Measurements from ENCODE around the gene RBM17.
"Not testable (repeated sequence)": the region's sequence is repeated elsewhere in the genome, so short reads cannot be mapped to it uniquely, and the experiment has no call there.

RBM17 gene

DNA sequence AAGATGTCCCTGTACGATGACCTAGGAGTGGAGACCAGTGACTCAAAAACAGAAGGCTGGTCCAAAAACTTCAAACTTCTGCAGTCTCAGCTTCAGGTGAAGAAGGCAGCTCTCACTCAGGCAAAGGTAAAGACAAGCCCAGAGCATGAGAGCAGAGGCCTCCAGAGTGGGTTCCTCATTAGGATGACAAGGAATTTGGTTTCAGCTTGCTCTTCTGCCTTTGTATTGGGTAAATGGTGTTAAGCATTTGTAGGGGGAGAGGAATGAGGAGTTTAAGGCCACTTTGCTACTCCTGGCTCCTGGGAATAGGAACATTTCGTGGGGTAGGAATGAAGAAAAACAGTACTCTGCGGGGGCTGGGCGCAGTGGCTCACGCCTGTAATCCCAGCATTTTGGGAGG is 8.2 kb downstream of the RBM17 start:
- Histone ChIP-seq H3K27me3 (ENCODE audit: control insufficient read depth, insufficient read depth, low read length, poor library complexity, severe bottlenecking) (no peaks in the 10 kb centered on the region), H3K4me3 (ENCODE audit: insufficient read depth, low read depth, low read length) (no peak overlapping the region), H3K9me3 (ENCODE audit: control insufficient read depth, low read length) (no peaks in the 10 kb centered on the region), H3K4me1 (ENCODE audit: control insufficient read depth, insufficient read depth, low read length) (no peaks in the 10 kb centered on the region), H3K36me3 (ENCODE audit: control insufficient read depth, insufficient read depth, low read length) (peaks cover 13% of the 10 kb centered on the region), H3K27ac (ENCODE audit: insufficient read depth, low read depth, low read length, poor library complexity, severe bottlenecking) (no peak overlapping the region)
- 86 to 89% methylated on average over 5 of the region's 5 CpGs for WGBS, 2 experiments

GRCh38 chr10:6098156-6098555 is 9.3 kb downstream of the RBM17 start:
- no peaks in the 10 kb centered on the region for H3K27me3 ChIP-seq (ENCODE audit: control insufficient read depth, insufficient read depth, low read length, poor library complexity, severe bottlenecking)
- H3K27ac ChIP-seq (ENCODE audit: insufficient read depth, low read depth, low read length, poor library complexity, severe bottlenecking): no peak overlapping the region
- no peaks in the 10 kb centered on the region for H3K4me1 ChIP-seq (ENCODE audit: control insufficient read depth, insufficient read depth, low read length)
- H3K9me3 ChIP-seq (ENCODE audit: control insufficient read depth, low read length): no peaks in the 10 kb centered on the region
- H3K36me3 ChIP-seq (ENCODE audit: control insufficient read depth, insufficient read depth, low read length): peaks cover 20% of the 10 kb centered on the region
- H3K4me3 ChIP-seq (ENCODE audit: insufficient read depth, low read depth, low read length): no peak overlapping the region
- 97 to 98% methylated on average over 6 to 7 of the region's 7 CpGs for WGBS, 2 experiments

- WGBS, 2 experiments: 70 to 84% methylated on average over 1 of the region's 1 CpG
- no peaks in the 10 kb centered on the region for H3K9me3 ChIP-seq (ENCODE audit: control insufficient read depth, low read length)
- no peak overlapping the region for H3K4me3 ChIP-seq (ENCODE audit: insufficient read depth, low read depth, low read length)
- H3K4me1 ChIP-seq (ENCODE audit: control insufficient read depth, insufficient read depth, low read length): no peaks in the 10 kb centered on the region
- H3K27ac ChIP-seq (ENCODE audit: insufficient read depth, low read depth, low read length, poor library complexity, severe bottlenecking): no peak overlapping the region
- H3K36me3 ChIP-seq (ENCODE audit: control insufficient read depth, insufficient read depth, low read length): peaks cover 20% of the 10 kb centered on the region
- H3K27me3 ChIP-seq (ENCODE audit: control insufficient read depth, insufficient read depth, low read length, poor library complexity, severe bottlenecking): no peaks in the 10 kb centered on the region
These were observed 11.5 kb downstream of the RBM17 start for GRCh38 chr10:6100370-6100769.

DNA sequence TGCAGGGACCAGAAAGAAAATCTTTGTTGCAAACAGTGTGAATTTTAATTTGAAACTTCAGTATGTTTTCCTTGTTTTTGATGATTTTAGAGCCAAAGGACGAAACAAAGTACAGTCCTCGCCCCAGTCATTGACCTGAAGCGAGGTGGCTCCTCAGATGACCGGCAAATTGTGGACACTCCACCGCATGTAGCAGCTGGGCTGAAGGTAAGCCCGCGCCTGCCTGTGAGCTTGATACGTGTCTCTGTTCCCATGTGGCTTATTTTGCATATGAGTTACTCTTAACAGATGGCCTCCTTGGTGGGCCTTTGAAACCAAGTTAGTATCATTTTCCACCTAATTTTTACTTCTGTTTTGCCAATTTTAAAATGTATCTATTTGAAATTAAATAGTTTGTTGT is 12.3 kb downstream of the RBM17 start:
- no peaks in the 10 kb centered on the region for H3K4me1 ChIP-seq (ENCODE audit: control insufficient read depth, insufficient read depth, low read length)
- H3K4me3 ChIP-seq (ENCODE audit: insufficient read depth, low read depth, low read length): no peak overlapping the region
- H3K27ac ChIP-seq (ENCODE audit: insufficient read depth, low read depth, low read length, poor library complexity, severe bottlenecking): no peak overlapping the region
- H3K27me3 ChIP-seq (ENCODE audit: control insufficient read depth, insufficient read depth, low read length, poor library complexity, severe bottlenecking): no peaks in the 10 kb centered on the region
- WGBS, 2 experiments: 65 to 68% methylated on average over 8 of the region's 8 CpGs
- H3K9me3 ChIP-seq (ENCODE audit: control insufficient read depth, low read length): no peaks in the 10 kb centered on the region
- peaks cover 23% of the 10 kb centered on the region for H3K36me3 ChIP-seq (ENCODE audit: control insufficient read depth, insufficient read depth, low read length)

DNA sequence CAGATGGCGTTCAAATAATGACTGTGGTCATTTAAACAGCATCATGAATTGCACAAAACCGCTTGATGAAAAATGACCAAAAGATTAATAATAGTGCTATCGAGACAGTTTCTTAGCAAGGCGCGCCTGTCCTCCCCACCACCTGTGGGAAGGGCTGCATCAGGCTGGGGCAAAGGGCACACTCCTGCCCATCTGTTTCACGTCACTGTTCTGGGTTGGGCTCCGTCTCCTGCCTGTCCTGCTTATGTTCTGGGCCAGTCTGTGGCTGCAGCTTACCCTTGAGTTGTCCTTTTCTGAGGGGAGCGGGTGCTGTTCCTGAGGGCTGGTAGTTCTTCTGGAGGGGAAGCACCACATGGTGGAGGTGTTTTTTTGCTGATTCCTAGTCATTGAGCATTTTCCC is 13.3 kb downstream of the RBM17 start:
- H3K4me1 ChIP-seq (ENCODE audit: control insufficient read depth, insufficient read depth, low read length): no peaks in the 10 kb centered on the region
- no peaks in the 10 kb centered on the region for H3K27me3 ChIP-seq (ENCODE audit: control insufficient read depth, insufficient read depth, low read length, poor library complexity, severe bottlenecking)
- no peaks in the 10 kb centered on the region for H3K9me3 ChIP-seq (ENCODE audit: control insufficient read depth, low read length)
- H3K27ac ChIP-seq (ENCODE audit: insufficient read depth, low read depth, low read length, poor library complexity, severe bottlenecking): no peak overlapping the region
- 96 to 97% methylated on average over 8 of the region's 8 CpGs for WGBS, 2 experiments
- peaks cover 28% of the 10 kb centered on the region for H3K36me3 ChIP-seq (ENCODE audit: control insufficient read depth, insufficient read depth, low read length)
- H3K4me3 ChIP-seq (ENCODE audit: insufficient read depth, low read depth, low read length): no peak overlapping the region

DNA sequence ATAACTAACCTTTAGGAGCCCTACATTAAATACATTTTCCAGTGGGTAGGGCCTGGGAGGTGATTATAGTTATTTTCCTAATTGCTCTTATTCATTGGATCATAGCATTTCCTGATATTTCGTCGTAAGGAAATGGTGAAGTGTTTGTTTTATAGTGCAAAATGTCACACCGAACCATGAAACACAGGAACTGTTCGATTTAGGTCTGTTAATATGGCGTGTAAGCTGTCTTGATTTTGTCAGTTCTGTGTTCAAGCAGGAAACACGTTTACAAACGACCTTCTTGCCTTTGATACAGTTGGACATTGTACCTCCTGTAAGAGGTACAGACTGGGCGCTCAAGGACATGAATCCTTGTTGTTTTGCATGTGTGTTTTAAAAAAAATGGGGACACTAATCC is 14.8 kb downstream of the RBM17 start:
- Histone ChIP-seq H3K27me3 (ENCODE audit: control insufficient read depth, insufficient read depth, low read length, poor library complexity, severe bottlenecking) (no peaks in the 10 kb centered on the region), H3K4me3 (ENCODE audit: insufficient read depth, low read depth, low read length) (no peak overlapping the region), H3K4me1 (ENCODE audit: control insufficient read depth, insufficient read depth, low read length) (no peaks in the 10 kb centered on the region), H3K9me3 (ENCODE audit: control insufficient read depth, low read length) (no peaks in the 10 kb centered on the region), H3K36me3 (ENCODE audit: control insufficient read depth, insufficient read depth, low read length) (peaks cover 28% of the 10 kb centered on the region), H3K27ac (ENCODE audit: insufficient read depth, low read depth, low read length, poor library complexity, severe bottlenecking) (no peak overlapping the region)
- WGBS, 2 experiments: 95 to 96% methylated on average over 8 of the region's 8 CpGs

DNA sequence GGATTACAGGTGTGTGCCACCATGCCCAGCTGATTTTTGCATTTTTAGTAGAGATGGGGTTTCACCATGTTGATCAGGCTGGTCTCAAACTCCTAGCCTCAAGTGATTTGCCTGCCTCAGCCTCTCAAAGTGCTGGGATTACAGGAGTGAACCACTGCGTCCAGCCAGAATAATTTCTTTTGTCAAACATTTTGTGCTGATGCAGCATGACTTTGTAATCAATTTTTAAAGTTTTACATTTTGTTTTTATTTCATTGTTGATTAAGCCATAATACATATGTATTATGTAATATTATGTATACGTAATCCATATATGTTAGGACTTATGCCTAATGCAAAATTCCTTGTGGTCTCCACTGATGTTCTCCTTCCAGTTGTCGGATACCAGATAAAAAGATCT is 18.8 kb downstream of the RBM17 start:
- H3K27ac ChIP-seq (ENCODE audit: insufficient read depth, low read depth, low read length, poor library complexity, severe bottlenecking); H3K27me3 ChIP-seq (ENCODE audit: control insufficient read depth, insufficient read depth, low read length, poor library complexity, severe bottlenecking); H3K4me1 ChIP-seq (ENCODE audit: control insufficient read depth, insufficient read depth, low read length); H3K4me3 ChIP-seq (ENCODE audit: insufficient read depth, low read depth, low read length); H3K9me3 ChIP-seq (ENCODE audit: control insufficient read depth, low read length): not testable (repeated sequence)
- peaks cover 39% of the 10 kb centered on the region for H3K36me3 ChIP-seq (ENCODE audit: control insufficient read depth, insufficient read depth, low read length)
- WGBS, 2 experiments: 95 to 100% methylated on average over 2 to 3 of the region's 3 CpGs

- no peaks in the 10 kb centered on the region for H3K27me3 ChIP-seq (ENCODE audit: control insufficient read depth, insufficient read depth, low read length, poor library complexity, severe bottlenecking)
- H3K9me3 ChIP-seq (ENCODE audit: control insufficient read depth, low read length): no peaks in the 10 kb centered on the region
- H3K36me3 ChIP-seq (ENCODE audit: control insufficient read depth, insufficient read depth, low read length): peaks cover 42% of the 10 kb centered on the region
- no peak overlapping the region for H3K4me3 ChIP-seq (ENCODE audit: insufficient read depth, low read depth, low read length)
- no peak overlapping the region for H3K27ac ChIP-seq (ENCODE audit: insufficient read depth, low read depth, low read length, poor library complexity, severe bottlenecking)
- 97 to 98% methylated on average over 5 to 6 of the region's 6 CpGs for WGBS, 2 experiments
- no peaks in the 10 kb centered on the region for H3K4me1 ChIP-seq (ENCODE audit: control insufficient read depth, insufficient read depth, low read length)
These were observed 19.2 kb downstream of the RBM17 start for GRCh38 chr10:6108072-6108471.

DNA sequence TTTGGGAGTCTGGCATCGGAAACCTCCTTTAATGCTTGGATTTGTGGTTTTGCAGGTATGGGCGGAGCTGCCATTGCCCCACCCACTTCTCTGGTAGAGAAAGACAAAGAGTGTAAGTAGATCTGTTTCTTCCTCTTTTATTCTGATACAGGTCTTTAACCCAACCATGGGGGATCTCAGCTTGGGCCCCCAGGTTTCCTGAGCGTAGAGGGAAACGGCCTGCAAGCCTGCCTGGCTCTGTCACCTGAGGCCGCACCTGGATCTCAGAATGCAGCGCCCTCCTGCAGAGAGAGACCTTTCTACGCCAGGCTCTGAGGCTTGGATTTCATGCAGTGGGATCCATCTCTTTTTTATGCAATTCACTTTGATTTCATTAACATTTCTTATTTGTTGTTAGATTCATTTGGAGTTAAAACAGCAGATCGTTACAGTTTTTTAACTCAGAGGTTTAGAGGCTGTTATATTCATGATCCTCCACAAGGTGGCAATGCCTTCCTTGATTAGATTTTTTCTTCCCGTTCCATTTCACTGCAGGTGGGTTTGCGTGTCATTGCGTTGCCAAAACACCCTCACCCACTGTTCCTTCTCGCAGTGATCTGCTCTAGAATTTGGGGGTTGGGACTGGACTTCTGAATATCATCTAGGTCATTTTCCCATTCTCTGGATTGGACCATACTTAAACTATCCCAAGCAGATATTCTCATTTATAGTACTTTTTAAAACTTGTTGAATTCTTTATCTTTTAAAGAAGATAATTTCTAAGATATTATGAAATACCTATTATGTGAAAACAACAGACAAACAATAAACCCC is 20.0 kb downstream of the RBM17 start:
- Histone ChIP-seq H3K4me3 (ENCODE audit: insufficient read depth, low read depth, low read length) (no peak overlapping the region), H3K9me3 (ENCODE audit: control insufficient read depth, low read length) (no peaks in the 10 kb centered on the region), H3K27ac (ENCODE audit: insufficient read depth, low read depth, low read length, poor library complexity, severe bottlenecking) (no peak overlapping the region), H3K27me3 (ENCODE audit: control insufficient read depth, insufficient read depth, low read length, poor library complexity, severe bottlenecking) (no peaks in the 10 kb centered on the region), H3K36me3 (ENCODE audit: control insufficient read depth, insufficient read depth, low read length) (peaks cover 50% of the 10 kb centered on the region), H3K4me1 (ENCODE audit: control insufficient read depth, insufficient read depth, low read length) (no peaks in the 10 kb centered on the region)
- WGBS, 2 experiments: 51 to 53% methylated on average over 12 of the region's 12 CpGs

DNA sequence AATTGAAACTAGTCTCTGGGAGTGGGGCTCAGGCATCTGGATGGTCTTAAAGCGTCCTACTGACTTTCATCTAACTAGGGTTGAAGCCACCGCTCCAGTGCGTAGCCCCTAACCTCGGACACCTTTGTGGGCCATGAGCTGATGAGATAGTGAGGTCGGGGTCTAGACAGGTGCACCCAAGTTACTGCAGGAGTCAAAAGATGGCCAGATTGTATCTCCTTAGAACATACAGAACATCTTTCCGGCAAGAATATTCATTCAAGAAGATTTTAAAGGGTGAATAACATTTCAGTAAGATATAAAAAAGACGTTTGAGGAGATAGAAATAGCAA is 20.6 kb downstream of the RBM17 start:
- peaks cover 55% of the 10 kb centered on the region for H3K36me3 ChIP-seq (ENCODE audit: control insufficient read depth, insufficient read depth, low read length)
- WGBS, 2 experiments: 92 to 93% methylated on average over 7 of the region's 7 CpGs
- no peak overlapping the region for H3K4me3 ChIP-seq (ENCODE audit: insufficient read depth, low read depth, low read length)
- no peak overlapping the region for H3K27ac ChIP-seq (ENCODE audit: insufficient read depth, low read depth, low read length, poor library complexity, severe bottlenecking)
- no peaks in the 10 kb centered on the region for H3K9me3 ChIP-seq (ENCODE audit: control insufficient read depth, low read length)
- H3K27me3 ChIP-seq (ENCODE audit: control insufficient read depth, insufficient read depth, low read length, poor library complexity, severe bottlenecking): no peaks in the 10 kb centered on the region
- no peaks in the 10 kb centered on the region for H3K4me1 ChIP-seq (ENCODE audit: control insufficient read depth, insufficient read depth, low read length)

DNA sequence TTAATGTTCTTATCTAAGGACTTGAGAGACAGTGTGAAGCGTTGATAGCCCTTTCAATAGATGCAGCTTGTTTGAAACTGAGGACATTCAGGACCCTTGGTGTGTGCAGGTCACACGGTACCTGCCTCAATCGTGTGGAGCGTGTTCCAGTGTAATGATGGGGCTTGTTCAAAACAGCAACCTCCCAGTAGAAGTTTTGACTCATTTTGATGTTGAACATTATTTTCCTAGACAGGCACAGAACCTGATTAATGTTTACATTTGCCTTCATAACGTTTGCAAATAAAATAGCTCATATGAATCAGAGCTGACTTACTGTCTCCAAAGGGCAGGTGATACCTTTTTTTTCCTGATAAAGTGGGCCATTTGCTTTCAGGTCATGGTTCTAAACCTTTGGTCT is 21.3 kb downstream of the RBM17 start:
- Histone ChIP-seq H3K36me3 (ENCODE audit: control insufficient read depth, insufficient read depth, low read length) (peaks cover 62% of the 10 kb centered on the region), H3K27me3 (ENCODE audit: control insufficient read depth, insufficient read depth, low read length, poor library complexity, severe bottlenecking) (no peaks in the 10 kb centered on the region), H3K9me3 (ENCODE audit: control insufficient read depth, low read length) (no peaks in the 10 kb centered on the region), H3K4me1 (ENCODE audit: control insufficient read depth, insufficient read depth, low read length) (no peaks in the 10 kb centered on the region), H3K4me3 (ENCODE audit: insufficient read depth, low read depth, low read length) (no peak overlapping the region), H3K27ac (ENCODE audit: insufficient read depth, low read depth, low read length, poor library complexity, severe bottlenecking) (no peak overlapping the region)
- 97 to 98% methylated on average over 5 of the region's 5 CpGs for WGBS, 2 experiments

Measured in ectodermal cell (in vitro differentiated cells).